Panc1 (cell line): ENCODE data around the gene FOSL2. TPM values are rescaled to one million over a fixed set of nuclear protein-coding genes. Genes with fewer than 3 reads are reported as not detected.

Experiments used
- ATAC-seq: fragments of 200-7000 bp; cut with Tn5 transposase; 2 replicates; pipeline ENCODE4 v1.9.1; 2020; ENCODE audit warnings: mild to moderate bottlenecking, moderate library complexity
- BruUV-seq: library from RNA; stranded (reverse); fragments of 400-500 nt; replicated peaks from 2 replicates; lab custom pipeline; 2021; lab: Mats Ljungman, UMichigan
- CTCF ChIA-PET: fragments of 300-600 bp; sonication (Branson Sonifier 250); formaldehyde crosslinking; loops from one replicate; lab custom pipeline; 2022; ENCODE audit warnings: antibody characterized with exemption; lab: Charles Lee
- POLR2A ChIA-PET: fragments of 300-600 bp; sonication (Branson Sonifier 250); formaldehyde crosslinking; loops from one replicate; lab custom pipeline; 2022; ENCODE audit warnings: antibody characterized with exemption; lab: Charles Lee
- DNase-seq: peaks from one replicate; pipeline ENCODE4 v3.0.0-alpha.2; 2010; ENCODE audit warnings: low read depth, low spot score
- H3K27ac ChIP-seq: 2 replicates; pipeline ENCODE4 v1.5.1; 2011; ENCODE audit warnings: mild to moderate bottlenecking, low read length, inconsistent platforms
- H3K27me3 ChIP-seq: fragments of 200-500 bp; sonication (Bioruptor generic); 2 replicates; pipeline ENCODE4 v1.6.0; 2014; ENCODE audit warnings: low read length, inconsistent platforms; ENCODE audit not compliant: control insufficient read depth, insufficient read depth
- H3K36me3 ChIP-seq: fragments of 200-500 bp; sonication (Bioruptor generic); 2 replicates; pipeline ENCODE4 v1.5.1; 2014; ENCODE audit warnings: inconsistent platforms, mild to moderate bottlenecking, low read length, moderate library complexity; ENCODE audit not compliant: control insufficient read depth, insufficient read depth
- H3K4me1 ChIP-seq: 2 replicates; pipeline ENCODE4 v1.5.1; 2011; ENCODE audit warnings: inconsistent platforms, mild to moderate bottlenecking, low read length, moderate library complexity; ENCODE audit not compliant: control insufficient read depth, insufficient read depth
- H3K4me3 ChIP-seq, 2 experiments: 2 replicates each; pipeline ENCODE4 v1.5.1; 2011 to 2012; ENCODE audit warnings: low read depth in 2 of 2, low read length in 2 of 2, mild to moderate bottlenecking in 2 of 2, inconsistent platforms in 1 of 2, moderate library complexity in 1 of 2
- H3K9me3 ChIP-seq: fragments of 200-500 bp; sonication (Bioruptor generic); 2 replicates; pipeline ENCODE4 v1.5.1; 2014; ENCODE audit warnings: low read depth, mild to moderate bottlenecking, inconsistent platforms, low read length, moderate library complexity; ENCODE audit not compliant: control insufficient read depth, insufficient read depth
- POLR2AphosphoS5 ChIP-seq: IDR thresholded peaks from 2 replicates; pipeline ENCODE4 v1.6.1; 2012; ENCODE audit warnings: mild to moderate bottlenecking, low read depth, low read length, moderate library complexity
- SIN3A ChIP-seq: IDR thresholded peaks from 2 replicates; pipeline ENCODE4 v1.6.1; 2012; ENCODE audit warnings: low read depth, mild to moderate bottlenecking, low read length, moderate library complexity, borderline replicate concordance; ENCODE audit not compliant: insufficient read depth
- TCF7L2 ChIP-seq: IDR thresholded peaks from 2 replicates; pipeline ENCODE4 v1.6.1; 2011; ENCODE audit warnings: mild to moderate bottlenecking, low read depth, low read length, inconsistent platforms
- in situ Hi-C: cut with HindIII; loops from 2 replicates; pipeline ENCODE4 v1.10.0; 2016; ENCODE audit warnings: low sequenced_read_pairs, low pct_unique_long_range_greater_than_20kb
- intact Hi-C: fragments of 100-400 bp; cut with micrococcal nuclease; formaldehyde crosslinking; loops from one replicate; pipeline ENCODE4 v1.10.0; 2022; ENCODE audit not compliant: unreplicated experiment
- total RNA-seq: library from RNA; stranded (reverse); gene quantifications from one replicate; pipeline ENCODE4 v1.2.1, GENCODE V29; 2021; ENCODE audit not compliant: unreplicated experiment
- TF ChIP-seq, protein P1 (sequence below): fragments of 450-650 bp; IDR thresholded peaks from 2 replicates; pipeline ENCODE4 v1.5.1; 2017; ENCODE audit warnings: mild to moderate bottlenecking
- TF ChIP-seq, protein P2 (sequence below), 2 experiments: IDR thresholded peaks; 2 replicates each; pipeline ENCODE4 v1.6.1; 2011 to 2012; ENCODE audit warnings: low read depth in 2 of 2, control low read depth in 1 of 2, low read length in 1 of 2, mild to moderate bottlenecking in 1 of 2, moderate library complexity in 1 of 2; ENCODE audit not compliant: insufficient read depth in 1 of 2

The FOSL2 gene
- total RNA-seq, 1 experiment from 2014 or later: 29.0 TPM

DNA sequence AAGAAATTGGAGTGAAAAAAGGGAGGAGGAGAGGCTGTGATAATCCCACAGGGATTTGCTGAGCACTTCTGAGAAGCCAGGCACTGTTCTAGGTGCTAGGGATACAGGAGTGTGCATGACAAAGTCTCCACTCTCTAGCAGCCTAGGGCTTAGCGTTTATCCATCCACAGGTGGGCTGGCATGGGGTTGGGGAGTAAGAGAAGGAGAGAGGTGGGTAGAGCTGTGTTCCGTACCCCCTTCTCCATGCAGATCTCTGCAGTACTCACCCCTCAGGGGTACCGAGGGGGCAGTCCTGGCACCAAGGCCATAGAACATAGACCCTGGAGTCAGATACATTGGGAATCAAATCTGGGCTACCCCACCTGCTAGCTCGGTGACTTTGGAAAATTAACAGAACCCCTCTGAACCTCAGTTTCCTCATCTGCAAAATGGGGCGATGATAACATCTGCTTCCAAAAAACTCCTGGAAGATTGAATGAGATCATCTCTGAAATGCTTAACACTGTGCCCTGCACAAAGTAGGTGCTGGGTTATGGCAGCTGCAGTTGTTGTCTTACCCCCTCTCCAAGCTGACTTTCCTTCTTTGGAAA, 18.6 kb downstream of the FOSL2 start:
- no peaks in the 10 kb centered on the region for H3K27me3 ChIP-seq
- intact Hi-C loops (no loop called here), in situ Hi-C loops (no loop called here)
- POLR2A ChIA-PET: interaction anchor here (0.6 kb wide), 1 partner anchor 558 kb away, joined by 15 read pairs; no protein-coding TSS in a partner anchor
- TF ChIP-seq TCF7L2: no peak
- no peak for TF ChIP-seq SIN3A
- TF ChIP-seq, protein P1, sequence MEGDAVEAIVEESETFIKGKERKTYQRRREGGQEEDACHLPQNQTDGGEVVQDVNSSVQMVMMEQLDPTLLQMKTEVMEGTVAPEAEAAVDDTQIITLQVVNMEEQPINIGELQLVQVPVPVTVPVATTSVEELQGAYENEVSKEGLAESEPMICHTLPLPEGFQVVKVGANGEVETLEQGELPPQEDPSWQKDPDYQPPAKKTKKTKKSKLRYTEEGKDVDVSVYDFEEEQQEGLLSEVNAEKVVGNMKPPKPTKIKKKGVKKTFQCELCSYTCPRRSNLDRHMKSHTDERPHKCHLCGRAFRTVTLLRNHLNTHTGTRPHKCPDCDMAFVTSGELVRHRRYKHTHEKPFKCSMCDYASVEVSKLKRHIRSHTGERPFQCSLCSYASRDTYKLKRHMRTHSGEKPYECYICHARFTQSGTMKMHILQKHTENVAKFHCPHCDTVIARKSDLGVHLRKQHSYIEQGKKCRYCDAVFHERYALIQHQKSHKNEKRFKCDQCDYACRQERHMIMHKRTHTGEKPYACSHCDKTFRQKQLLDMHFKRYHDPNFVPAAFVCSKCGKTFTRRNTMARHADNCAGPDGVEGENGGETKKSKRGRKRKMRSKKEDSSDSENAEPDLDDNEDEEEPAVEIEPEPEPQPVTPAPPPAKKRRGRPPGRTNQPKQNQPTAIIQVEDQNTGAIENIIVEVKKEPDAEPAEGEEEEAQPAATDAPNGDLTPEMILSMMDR: no peak
- no peak for TF ChIP-seq POLR2AphosphoS5
- TF ChIP-seq, protein P2, sequence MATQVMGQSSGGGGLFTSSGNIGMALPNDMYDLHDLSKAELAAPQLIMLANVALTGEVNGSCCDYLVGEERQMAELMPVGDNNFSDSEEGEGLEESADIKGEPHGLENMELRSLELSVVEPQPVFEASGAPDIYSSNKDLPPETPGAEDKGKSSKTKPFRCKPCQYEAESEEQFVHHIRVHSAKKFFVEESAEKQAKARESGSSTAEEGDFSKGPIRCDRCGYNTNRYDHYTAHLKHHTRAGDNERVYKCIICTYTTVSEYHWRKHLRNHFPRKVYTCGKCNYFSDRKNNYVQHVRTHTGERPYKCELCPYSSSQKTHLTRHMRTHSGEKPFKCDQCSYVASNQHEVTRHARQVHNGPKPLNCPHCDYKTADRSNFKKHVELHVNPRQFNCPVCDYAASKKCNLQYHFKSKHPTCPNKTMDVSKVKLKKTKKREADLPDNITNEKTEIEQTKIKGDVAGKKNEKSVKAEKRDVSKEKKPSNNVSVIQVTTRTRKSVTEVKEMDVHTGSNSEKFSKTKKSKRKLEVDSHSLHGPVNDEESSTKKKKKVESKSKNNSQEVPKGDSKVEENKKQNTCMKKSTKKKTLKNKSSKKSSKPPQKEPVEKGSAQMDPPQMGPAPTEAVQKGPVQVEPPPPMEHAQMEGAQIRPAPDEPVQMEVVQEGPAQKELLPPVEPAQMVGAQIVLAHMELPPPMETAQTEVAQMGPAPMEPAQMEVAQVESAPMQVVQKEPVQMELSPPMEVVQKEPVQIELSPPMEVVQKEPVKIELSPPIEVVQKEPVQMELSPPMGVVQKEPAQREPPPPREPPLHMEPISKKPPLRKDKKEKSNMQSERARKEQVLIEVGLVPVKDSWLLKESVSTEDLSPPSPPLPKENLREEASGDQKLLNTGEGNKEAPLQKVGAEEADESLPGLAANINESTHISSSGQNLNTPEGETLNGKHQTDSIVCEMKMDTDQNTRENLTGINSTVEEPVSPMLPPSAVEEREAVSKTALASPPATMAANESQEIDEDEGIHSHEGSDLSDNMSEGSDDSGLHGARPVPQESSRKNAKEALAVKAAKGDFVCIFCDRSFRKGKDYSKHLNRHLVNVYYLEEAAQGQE (IDR thresholded peaks at IDR 0.05; ENCODE audit: insufficient read depth in 1 of 2, low read depth in 2 of 2, low read length in 1 of 2): no peak
- no peaks in the 10 kb centered on the region; the same call in 1 of the 2 replicates for H3K36me3 ChIP-seq
- H3K27ac ChIP-seq: no peak overlapping the region
- CTCF ChIA-PET: no interaction called here
- H3K4me3 ChIP-seq: no peak overlapping the region
- H3K4me1 ChIP-seq: no peaks in the 10 kb centered on the region
- DNase-seq (no peak), ATAC-seq (no peak)
- no TSS peak for BruUV-seq
- no peaks in the 10 kb centered on the region for H3K9me3 ChIP-seq

DNA sequence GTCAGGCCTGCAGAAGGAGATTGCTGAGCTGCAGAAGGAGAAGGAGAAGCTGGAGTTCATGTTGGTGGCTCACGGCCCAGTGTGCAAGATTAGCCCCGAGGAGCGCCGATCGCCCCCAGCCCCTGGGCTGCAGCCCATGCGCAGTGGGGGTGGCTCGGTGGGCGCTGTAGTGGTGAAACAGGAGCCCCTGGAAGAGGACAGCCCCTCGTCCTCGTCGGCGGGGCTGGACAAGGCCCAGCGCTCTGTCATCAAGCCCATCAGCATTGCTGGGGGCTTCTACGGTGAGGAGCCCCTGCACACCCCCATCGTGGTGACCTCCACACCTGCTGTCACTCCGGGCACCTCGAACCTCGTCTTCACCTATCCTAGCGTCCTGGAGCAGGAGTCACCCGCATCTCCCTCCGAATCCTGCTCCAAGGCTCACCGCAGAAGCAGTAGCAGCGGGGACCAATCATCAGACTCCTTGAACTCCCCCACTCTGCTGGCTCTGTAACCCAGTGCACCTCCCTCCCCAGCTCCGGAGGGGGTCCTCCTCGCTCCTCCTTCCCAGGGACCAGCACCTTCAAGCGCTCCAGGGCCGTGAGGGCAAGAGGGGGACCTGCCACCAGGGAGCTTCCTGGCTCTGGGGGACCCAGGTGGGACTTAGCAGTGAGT, 19.4 kb downstream of the FOSL2 start:
- ATAC-seq: no peak
- H3K4me1 ChIP-seq: no peaks in the 10 kb centered on the region
- no TSS peak for BruUV-seq
- DNase-seq: no peak
- CTCF ChIA-PET: no interaction called here
- in situ Hi-C loops: no loop called here
- no peak overlapping the region for H3K27ac ChIP-seq
- TF ChIP-seq, protein P2 (IDR thresholded peaks at IDR 0.05; ENCODE audit: insufficient read depth in 1 of 2, low read depth in 2 of 2, low read length in 1 of 2): no peak
- TF ChIP-seq SIN3A (no peak), TCF7L2 (no peak), POLR2AphosphoS5 (no peak)
- TF ChIP-seq, protein P1: no peak
- H3K27me3 ChIP-seq: no peaks in the 10 kb centered on the region
- intact Hi-C loops: no loop called here
- H3K36me3 ChIP-seq: no peaks in the 10 kb centered on the region; the same call in 1 of the 2 replicates
- POLR2A ChIA-PET: no interaction called here
- H3K4me3 ChIP-seq: no peak overlapping the region
- H3K9me3 ChIP-seq: no peaks in the 10 kb centered on the region
